Choroid plexus epithelial cell (primary cell): Measurements from ENCODE around the gene TRIM38.
"Not testable (repeated sequence)": the region's sequence is repeated elsewhere in the genome, so short reads cannot be mapped to it uniquely, and the experiment has no call there.

Source experiments
- DNase-seq: peaks from one replicate; pipeline ENCODE4 v3.0.0-alpha.2; 2010; ENCODE audit warnings: low read depth
- H3K4me3 ChIP-seq: 2 replicates; pipeline ENCODE4 v1.5.1; 2011; ENCODE audit warnings: low read depth, mild to moderate bottlenecking, control low read depth, low read length, moderate library complexity
- CTCF ChIP-seq: conservative IDR thresholded peaks from 2 replicates; pipeline ENCODE4 v1.5.1; 2011; ENCODE audit warnings: low read depth, mild to moderate bottlenecking, control low read depth, inconsistent platforms, low read length, moderate library complexity

Gene TRIM38

DNA sequence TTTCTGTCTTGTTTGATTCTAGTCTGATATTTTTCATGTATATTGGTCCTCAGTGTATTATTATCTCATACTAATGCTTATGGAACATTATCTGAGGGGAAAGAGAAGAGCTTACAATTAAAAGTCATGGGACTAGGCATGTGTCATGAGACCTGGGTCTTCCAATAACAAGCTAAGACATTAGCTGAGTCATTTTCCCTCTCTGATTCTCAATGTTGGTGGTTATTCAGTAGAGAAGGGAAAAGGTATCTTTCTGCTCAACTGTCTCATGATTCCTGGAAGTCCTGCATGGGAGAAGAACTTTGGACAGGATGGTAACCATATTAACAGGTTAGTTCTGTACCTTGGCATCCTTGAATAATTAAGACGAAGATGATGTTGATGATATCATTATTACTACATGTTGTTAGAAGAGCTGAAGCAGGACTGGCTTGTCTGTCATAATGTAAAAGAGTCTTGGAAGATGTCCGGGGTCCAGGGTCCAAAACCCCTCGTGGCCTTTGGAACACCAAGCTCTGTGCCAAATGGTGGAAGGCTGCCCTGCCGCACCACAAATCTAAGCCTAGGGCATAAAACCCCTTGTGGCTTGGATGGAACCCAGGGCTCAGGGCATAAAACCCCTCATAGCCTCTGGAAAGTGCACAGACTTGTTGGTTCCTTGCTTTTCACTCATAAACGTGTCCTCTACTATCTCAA, 19.1 kb downstream of the TRIM38 start:
- TF ChIP-seq CTCF = no peak
- DNase-seq = peak; percentile 31
- H3K4me3 ChIP-seq = no peak overlapping the region

DNA sequence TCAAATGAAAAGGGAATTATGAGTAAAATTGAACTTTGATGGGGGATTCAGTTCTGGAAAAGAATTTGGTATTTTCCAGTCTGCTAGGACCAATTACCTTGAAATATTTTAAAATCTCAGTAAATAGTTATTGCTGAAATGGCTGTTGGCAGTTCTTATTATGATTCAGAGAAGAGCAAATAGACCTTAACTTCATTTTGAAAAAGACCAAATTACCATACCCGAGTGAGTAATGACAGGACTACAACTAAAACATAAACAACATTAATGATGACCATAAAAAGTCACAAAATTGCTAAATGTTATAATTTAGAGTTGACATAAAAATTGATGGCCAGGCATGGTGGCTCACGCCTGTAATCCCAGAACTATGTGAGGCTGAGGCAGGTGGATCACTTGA, 21.7 kb downstream of the TRIM38 start:
- no peak for TF ChIP-seq CTCF
- no peak for DNase-seq
- H3K4me3 ChIP-seq = no peak overlapping the region

DNA sequence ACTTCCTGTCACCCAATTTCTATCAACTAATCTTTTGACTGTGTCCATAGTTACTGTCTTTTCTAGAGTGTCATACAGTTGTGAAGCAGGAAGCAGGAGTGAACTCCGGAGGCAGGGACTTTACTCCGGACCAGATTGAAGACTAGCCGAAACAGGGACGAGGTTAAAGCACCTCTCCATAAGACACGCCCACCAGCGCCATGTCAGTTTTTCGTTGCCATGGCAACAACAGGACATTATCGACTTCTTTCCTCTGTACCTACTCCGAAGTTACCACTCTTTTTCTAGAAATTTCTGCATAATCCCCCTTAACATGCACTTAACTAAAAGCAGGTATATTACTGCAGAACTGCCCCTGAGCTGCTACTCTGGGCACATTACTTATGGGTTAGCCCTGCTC, 25.2 kb downstream of the TRIM38 start:
- TF ChIP-seq CTCF = no peak
- H3K4me3 ChIP-seq = no peak overlapping the region
- DNase-seq = no peak

GRCh38 chr6:25990172-25990873, 27.7 kb downstream of the TRIM38 start:
- DNase-seq = no peak
- H3K4me3 ChIP-seq = no peak overlapping the region
- TF ChIP-seq CTCF = no peak

DNA sequence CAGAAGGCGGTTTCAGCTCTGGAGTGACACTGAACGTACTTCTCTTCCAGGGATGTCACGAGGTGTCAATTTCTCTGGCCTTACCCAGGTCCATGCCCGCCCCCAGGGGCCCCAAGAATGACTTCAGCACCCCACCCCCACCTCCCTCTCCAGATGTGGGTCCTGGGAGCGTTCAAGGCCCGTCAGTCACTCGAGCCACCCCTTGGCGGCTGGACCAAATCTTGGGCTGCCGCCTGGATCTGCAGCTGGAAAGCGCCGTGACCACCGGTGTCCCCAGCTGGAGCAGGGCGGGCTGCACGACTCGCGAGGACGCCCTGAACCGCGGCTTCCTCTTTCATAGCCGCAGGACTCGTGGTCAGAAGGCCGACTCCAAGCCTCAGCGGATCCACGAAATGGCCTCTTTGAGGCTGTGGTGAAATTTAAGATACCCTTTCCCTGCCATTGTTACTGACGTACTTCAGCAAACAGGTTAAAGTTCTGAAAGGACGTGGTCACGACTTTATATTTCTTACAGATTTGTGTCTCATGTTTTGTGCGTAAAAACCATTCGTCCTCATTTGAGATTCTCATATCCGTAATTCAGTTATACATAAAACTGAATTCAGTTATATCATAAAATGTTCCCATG, 29.3 kb downstream of the TRIM38 start:
- TF ChIP-seq CTCF = no peak
- DNase-seq = peak; percentile 69
- peak overlapping the region; percentile 77 for H3K4me3 ChIP-seq

- peak; percentile 84 for TF ChIP-seq CTCF
- peak; percentile 95 for DNase-seq
- peak overlapping the region; percentile 77 for H3K4me3 ChIP-seq
These were observed 30.1 kb downstream of the TRIM38 start for GRCh38 chr6:25992413-25993340.

DNA sequence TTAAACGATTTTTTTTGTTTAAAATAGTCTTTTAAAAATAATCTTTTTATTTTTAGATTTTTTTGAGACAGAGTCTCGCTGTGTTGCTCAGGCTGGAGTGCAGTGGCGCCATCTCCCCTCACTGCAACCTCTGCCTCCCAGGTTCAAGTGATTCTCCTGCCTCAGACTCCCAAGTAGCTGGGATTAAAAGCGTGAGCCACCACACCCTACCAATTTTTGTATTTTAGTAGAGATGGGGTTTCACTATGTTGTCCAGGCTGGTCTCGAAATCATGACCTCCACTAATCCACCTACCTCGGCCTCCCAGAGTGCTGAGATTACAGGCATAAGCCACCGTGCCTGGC, 30.7 kb downstream of the TRIM38 start:
- DNase-seq = not testable (repeated sequence)
- H3K4me3 ChIP-seq = peak overlapping the region; percentile 77
